ENCODE measurements around the gene DSEL. TPM values are rescaled to one million over a fixed set of nuclear protein-coding genes. Genes with fewer than 3 reads are reported as not detected.
A peak's percentile ranks its signal among the peaks of the same experiment; 100 is the strongest.

The DSEL gene
- 0.45 and 0.54 TPM in 2 replicates for polyA plus RNA-seq (2014; cell fraction: cytosol; rRNA removed)
- polyA plus RNA-seq (2014; cell fraction: nucleus; rRNA removed) = 0.32 and 0.54 TPM in 2 replicates

DNA sequence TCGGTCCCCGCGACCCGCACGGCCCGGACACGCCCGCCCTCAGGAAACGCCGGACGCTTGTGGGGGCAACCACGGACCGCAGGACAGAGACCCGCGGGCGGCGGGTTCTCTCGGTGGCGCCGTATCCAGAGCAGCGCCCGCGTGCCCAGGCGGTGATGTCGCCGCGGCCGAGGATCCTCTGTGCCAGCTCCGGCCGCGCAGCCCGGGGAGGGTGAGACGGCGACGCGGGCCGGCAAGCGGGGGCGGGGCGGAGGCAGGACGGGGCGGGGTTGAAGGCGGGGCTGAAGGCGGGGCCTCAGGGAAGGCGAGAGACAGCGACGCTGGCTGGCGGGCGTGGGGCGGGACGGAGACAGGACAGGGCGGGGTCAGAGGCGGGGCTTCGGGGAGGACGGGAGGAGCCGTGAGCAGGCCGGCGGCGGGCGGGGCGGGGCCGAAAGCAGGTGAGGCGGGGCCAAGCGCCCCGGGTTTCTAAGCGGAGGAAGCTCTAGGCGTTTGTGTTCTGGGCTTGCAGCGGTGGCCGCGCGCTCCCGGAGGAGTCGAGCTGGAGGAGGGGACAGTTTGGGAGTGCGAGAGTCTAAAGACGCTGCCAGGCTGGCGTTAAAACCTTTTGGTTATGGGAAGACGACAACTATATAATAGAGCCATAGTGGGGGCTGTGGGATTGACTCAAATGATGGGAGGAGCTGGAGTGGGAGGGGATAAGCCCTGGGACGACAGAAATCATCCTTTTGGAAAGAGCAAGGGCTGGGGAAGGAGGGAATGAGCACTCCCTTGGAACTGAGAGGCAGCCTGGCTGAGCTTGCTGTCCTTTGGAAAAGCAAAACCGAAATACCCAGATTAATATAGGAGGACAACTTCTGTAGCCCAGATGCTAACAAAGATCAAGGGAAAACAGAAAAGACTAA, at the start of gene DSEL:
DSEL (minus strand) TSS at position 182 of the 905 bp plus-strand sequence. CDS start 2,112 bp downstream, outside the sequence.
- peak; percentile 84 for DNase-seq (ENCODE audit: low spot score)

- DNase-seq (ENCODE audit: low spot score) = no peak
Observed at GRCh38 chr18:67553437-67553836, 36.9 kb upstream of the DSEL start.

DNA sequence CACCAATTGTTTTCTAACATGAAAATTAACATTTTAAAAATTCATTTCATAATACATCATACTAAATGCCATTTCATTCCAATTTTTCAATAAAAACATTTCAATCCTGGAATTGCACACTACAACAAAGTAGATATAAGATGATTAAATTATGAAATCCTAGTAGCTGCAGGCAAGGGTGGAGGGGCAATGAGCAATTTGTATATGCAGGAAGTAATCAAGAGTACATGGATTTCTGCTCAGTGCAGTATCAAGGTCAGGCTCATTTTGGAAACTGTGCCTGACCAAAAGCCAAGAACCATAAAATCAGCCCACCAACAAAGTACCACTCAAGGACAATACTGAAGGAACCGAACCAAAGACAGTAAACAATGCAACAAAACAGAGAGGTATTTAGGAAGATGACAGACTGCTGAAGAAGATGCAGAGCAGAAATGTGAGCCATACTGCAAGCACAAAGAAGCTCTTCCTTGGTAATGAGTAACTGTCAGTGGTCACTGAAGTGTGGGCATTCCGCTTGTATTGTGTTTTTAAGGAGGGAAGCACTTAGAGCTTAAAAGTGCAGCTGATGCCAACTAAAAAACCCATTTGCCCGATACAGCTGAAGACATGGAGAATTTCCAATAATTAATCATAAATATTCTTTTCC, 34.5 kb upstream of the DSEL start:
- DNase-seq (ENCODE audit: low spot score) = no peak

GRCh38 chr18:67549946-67550345, 33.4 kb upstream of the DSEL start:
- no peak for DNase-seq (ENCODE audit: low spot score)

- DNase-seq (ENCODE audit: low spot score) = no peak
Observed at GRCh38 chr18:67545681-67546080, 29.2 kb upstream of the DSEL start.

DNA sequence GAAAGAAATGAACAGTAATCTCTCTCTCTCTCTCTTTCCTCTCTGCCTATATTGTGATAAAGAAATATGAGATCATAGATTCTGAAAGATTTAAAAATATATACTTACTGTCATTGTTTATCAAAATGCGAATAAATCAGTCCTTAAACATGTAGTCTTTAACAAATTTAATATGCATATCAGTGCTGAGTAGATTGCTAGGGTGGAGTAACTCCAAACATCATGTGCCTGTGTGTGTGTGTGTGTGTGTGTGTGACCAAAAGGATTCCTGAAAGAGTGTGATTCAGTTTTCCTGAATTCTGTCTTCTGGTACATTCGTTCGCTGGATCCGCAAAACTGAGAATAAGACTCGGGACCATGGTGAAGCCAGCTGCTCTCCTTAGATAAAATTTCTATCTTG, 24.0 kb upstream of the DSEL start:
- no peak for DNase-seq (ENCODE audit: low spot score)

GRCh38 chr18:67531929-67532328, 15.4 kb upstream of the DSEL start:
- DNase-seq (ENCODE audit: low spot score) = no peak

DNA sequence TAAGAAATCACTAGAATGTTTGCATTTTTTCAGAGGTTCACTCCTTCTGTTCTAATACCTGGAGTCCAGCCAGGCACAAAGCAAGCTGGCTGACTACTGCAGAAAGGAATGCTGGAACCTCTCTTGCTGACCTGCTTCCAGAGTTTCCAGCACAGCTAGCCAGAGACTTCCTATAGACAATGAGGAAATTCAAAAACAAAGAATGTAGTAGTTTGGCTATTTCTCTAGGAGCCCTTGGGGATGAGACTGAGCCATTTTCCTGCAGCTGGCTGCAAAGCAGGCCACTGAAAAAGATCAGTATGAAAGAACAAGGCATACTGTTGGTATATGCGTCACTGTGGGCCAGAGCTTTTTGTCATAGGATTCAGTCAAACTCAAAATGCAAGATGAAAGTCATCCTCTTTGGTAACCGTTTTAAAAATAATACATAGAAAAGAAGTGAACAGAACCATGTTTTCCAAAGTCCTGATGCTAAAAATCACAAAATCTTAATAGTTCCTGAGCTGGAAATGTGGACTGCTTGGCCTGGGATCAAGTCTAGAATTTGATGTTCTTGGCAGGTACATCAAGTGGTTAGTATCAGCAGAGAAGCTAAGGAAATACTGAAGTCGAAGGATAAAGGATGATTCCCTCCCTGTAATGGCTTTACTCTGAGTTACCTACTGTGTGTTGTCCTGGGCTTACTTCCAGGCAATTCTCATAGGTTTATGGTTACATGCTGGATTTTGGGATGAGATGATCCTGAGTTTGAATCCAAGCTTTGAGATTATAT, 9.0 kb upstream of the DSEL start:
- no peak for DNase-seq (ENCODE audit: low spot score)

DNA sequence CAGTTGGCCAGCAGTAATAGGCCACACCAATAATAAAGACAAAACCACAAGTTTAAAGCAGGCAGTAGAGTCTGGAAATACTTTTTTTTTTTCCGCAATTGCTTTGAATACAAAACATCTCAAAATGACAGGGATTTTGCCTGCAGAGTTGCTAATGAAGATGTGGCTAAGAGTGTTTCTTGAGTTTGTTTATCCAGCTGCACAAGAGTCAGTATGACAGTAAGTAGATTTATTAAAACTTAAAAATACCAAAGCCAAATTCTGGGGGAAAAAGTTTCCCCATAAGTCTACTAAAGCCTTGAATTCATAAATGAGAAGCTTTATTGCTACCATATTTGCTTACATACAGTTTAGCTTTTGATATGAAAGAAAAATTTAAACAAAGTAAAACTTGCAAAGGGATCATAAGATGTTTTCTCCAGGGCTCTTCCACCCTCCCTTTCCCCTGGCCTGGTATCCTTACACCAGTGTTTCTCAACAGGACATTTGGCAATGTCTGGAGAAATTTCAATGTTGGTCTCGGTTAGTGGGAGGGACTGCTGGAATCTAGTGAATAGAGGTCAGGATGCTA, 3.9 kb upstream of the DSEL start:
- no peak for DNase-seq (ENCODE audit: low spot score)

DNA sequence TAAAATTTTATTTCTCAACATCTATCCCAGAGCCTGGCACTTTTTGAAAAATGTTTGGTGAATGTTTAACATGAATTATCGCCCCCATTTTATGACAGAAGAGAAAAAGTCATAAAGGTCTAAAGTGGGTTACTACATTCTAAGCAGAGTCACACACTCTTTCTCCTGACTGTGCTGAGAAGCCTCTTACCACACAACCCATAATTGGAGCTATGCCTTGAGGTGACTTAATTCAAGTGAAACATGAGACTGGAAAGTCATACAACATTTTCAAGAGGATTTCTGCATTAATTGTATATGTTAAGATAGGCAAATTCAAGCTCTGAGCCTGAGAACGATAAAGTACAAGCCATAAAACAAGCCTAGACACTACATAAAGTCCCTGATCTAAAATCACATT, 3.1 kb upstream of the DSEL start:
- no peak for DNase-seq (ENCODE audit: low spot score)

- no peak for DNase-seq (ENCODE audit: low spot score)
Observed at GRCh38 chr18:67518566-67518965, 2.0 kb upstream of the DSEL start.

GRCh38 chr18:67517444-67517765, 885 bp upstream of the DSEL start:
- peak; percentile 27 for DNase-seq (ENCODE audit: low spot score)

- DNase-seq (ENCODE audit: low spot score) = peak; percentile 78
Observed at GRCh38 chr18:67515942-67516538, 480 bp downstream of the DSEL start.

- no peak for DNase-seq (ENCODE audit: low spot score)
Observed at GRCh38 chr18:67514901-67515540, 1.5 kb downstream of the DSEL start.

- DNase-seq (ENCODE audit: low spot score) = no peak
Observed at GRCh38 chr18:67514465-67514864, 2.1 kb downstream of the DSEL start.

- DNase-seq (ENCODE audit: low spot score) = no peak
Observed at GRCh38 chr18:67513280-67513679, 3.2 kb downstream of the DSEL start.

GRCh38 chr18:67511840-67512239, 4.7 kb downstream of the DSEL start:
- no peak for DNase-seq (ENCODE audit: low spot score)

DNA sequence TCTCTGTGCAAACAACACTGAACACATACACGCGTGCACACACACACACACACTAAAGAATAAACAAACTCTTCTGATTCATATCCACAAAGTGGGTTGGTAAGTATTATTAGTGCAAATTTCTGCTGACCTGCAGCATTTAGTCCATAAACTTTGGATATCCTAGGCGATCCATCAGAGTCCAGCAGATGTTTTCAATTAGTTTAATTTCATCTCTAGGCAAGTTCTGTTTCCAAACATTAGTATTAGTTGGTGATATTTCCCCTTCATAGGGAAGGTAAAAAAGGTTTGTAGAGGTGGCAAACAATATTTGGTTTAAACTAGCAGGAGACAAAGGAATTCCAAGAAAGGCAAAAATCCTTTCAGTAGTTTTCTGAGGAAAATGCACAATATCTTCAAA, 5.7 kb downstream of the DSEL start:
- DNase-seq (ENCODE audit: low spot score) = no peak

- no peak for DNase-seq (ENCODE audit: low spot score)
Observed at GRCh38 chr18:67509741-67510391, 6.7 kb downstream of the DSEL start.

DNA sequence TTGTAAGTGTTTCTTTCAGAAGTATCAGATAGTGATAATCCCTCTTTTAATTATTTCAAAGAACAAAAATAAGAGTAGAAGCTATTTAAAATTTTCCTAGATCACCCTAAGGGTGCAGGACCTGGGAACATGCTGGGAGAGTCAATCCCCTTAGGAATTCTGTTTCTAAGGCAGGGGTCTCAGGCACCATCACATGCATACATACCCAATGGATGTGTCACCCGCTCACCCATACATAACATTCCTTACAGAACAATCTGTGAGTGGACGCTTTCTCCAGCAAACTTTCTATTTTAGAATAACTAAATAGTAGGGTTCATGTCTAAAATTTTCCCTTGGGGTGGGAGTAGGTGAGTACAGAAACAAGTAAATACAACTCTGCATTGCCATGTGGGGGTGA, 8.4 kb downstream of the DSEL start:
- DNase-seq (ENCODE audit: low spot score) = no peak

Data from SK-N-DZ (cell line).